ENCODE measurements around the gene AVPR2.

Gene AVPR2

DNA sequence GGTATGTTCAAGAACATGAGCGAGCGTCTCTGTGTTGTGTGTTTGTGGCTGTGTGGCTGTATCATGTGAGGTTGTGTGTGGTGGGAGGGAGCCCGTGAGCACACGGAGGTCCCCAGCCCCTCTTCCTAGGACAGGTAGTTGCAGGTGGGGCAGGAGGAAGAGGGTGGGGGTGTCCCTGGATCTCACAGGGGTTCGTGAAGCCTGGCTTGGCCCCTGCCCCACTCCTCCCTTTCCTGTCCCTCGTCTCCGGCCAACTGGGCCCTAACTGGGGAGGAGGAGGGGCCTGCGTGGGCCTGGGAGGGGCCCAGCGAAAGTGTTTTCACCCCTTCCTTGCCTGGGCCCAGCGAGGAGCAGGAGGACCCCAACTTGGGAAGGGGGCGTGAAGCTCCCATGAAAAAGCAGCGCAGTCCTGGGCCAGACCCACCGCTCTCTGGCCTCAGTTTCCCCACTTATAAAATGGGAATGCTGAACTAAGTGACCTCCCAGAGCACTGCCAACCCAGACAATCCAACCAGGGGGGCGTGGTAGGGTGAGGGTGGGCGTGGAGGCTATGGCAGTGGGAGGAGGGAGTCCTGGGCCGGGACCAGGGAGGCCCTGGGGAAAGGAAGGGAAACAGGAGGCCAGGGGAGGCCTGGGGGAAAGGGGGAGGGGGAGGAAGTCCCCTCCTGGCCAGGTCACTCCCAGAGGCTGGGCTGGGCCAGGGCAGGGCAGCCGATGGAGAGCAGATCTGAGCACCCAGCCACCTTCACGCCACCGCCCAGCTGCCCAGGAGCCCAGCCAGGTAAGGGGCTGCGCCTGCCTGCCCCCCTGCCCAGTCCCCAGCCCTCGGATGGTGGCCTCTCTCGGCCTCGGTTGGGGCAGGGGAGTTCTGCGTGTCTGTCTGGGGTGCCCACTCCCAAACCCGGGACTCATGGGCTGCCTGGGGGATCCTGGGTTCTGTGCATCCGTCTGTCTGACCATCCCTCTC is at the start of gene AVPR2:
TSS of gene AVPR2 (plus strand) at position 683 of the 967 bp plus-strand sequence. CDS start 473 bp downstream, outside the sequence.
- DNase-seq = no peak

GRCh38 chrX:153854702-153855101 is 49.8 kb upstream of the AVPR2 start:
- DNase-seq = no peak

GRCh38 chrX:153857348-153857903 is 47.0 kb upstream of the AVPR2 start:
- no peak for DNase-seq

DNA sequence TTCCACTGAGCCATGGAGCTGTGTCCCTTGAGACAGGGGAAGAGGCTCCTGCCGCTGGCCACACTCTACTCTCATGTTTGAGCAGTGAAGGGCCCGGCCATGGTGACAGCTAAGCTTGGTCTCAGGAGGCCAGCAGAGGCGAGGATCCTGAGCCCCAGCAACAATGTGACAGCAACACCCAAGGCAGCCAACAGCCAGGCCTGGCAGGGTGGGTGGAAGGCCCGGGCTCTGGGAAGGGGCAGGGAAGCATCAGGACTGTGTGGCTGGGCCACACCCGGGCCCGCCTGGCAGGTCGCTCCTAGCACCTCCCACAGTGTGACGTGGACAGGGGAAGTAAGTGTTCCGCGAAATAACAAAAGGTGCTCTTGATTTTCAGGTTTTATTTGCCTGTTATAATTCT is 43.3 kb upstream of the AVPR2 start:
- no peak for DNase-seq

DNA sequence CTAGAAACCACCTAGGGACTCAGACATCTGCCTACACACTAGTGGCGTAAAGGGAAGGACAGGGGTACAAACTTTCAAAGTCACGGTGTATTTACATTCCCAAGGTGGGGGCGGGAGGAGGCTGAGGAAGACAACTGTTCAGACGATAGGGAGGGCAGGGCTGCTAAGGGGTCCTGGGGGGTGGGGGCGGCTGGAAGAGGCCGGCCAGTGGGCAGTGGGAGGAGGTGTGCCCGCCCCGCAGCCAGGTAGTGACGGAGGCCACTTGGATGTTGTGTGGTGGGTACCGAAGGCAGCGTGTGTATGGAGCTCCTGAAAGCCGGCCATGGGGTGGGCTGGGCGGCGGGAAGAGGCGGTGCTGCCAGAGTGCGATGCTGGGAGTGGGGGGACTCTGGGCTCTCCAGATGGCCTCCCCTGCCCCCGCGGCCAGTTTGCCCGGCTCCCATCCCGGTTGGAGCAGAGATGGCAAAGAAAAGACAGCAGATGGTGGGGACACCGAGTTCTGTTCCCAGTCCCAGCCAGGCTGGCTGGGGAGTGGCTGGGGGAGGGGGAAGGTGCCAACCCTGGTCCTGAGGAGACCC is 42.7 kb upstream of the AVPR2 start:
- no peak for DNase-seq

GRCh38 chrX:153862369-153863250 is 41.9 kb upstream of the AVPR2 start:
- DNase-seq = no peak

GRCh38 chrX:153863251-153863991 is 41.1 kb upstream of the AVPR2 start:
- DNase-seq = no peak

DNA sequence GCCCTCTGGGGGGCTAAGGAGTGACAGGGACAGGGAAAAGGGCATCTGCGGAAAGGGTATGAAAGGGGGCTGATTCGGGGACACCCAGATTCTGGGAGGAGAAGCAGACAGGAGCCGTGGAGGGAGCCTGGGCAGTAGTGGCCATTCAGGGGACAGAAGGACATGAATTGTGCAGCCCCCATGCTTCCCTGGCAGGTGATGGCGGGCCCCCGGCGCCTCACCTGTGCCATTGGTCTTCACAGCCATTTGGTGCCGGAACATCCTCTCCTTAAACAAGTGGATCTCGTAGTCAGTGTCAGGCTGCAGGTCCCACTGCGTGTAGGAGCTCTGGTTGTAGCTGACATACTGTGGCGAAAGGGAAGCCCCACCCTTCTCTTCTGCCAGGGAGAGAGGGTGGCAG is 40.4 kb upstream of the AVPR2 start:
- DNase-seq = no peak

GRCh38 chrX:153864561-153865320 is 39.7 kb upstream of the AVPR2 start:
- DNase-seq = no peak

DNA sequence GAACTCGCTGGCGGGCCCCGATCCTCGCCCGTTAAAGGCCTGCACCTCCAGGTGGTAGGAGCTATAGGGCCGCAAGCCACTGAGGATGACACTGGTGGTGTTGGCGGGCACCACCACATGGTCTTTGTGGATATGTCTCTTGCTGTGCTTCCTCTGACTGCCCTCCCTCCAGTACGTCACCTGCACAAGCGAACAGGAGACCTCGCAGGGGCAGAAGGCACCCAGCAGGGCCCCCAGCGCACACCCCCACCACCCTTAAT is 39.2 kb upstream of the AVPR2 start:
- DNase-seq = no peak

DNA sequence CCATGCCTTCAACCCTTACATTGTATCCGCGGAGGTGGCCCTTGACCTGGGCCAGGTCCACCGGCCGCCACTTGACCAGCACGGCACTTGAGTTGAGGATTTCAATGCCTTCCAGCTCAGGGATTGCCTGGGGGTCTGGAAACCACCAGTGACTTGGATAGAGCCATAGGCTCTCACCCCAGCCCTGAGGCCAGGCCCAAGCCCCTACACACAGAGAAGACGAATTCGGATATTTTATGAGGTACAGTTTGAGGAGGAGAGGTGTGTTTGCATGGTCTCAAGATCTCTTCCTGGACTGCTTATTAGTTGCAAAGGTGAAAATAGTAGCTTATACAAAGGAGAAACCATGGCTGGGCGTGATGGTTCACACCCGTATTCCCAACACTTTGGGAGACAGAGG is 38.8 kb upstream of the AVPR2 start:
- no peak for DNase-seq

DNA sequence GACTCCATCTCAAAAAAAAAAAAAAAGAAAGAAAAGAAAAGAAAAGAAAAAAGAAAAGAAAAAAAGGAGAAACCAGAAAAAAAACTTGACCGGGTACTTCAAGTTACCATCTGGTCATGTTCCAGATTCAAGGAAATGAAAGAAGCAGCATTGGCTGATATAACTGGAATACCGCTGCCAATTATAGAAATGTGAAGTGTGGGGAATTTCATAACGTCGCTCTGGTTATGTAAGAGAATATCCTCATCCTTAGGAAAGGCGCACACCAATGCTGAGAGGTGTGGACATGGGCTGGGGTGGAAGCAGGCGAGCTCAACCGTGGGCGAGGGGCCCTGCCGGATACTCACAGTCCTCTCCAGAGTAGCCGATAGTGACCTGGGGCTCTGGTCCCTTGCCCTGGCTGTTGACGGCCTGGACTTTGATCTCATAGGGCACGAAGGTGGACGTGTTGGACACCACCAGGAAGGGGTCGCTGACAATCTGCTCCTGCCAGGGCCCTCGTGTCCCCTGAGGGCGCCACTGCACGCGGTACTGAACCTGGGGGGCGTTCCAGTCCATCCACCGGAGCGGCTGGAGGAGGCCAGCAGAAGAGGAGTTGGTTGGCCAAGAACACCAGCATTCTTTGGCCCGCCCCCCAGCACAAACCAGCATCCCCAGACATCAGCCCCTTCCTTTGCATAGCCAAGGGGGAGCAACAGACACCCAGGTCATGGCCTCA is 38.0 kb upstream of the AVPR2 start:
- no peak for DNase-seq

GRCh38 chrX:153867139-153867538 is 37.3 kb upstream of the AVPR2 start:
- DNase-seq = no peak

GRCh38 chrX:153867671-153868070 is 36.8 kb upstream of the AVPR2 start:
- DNase-seq = no peak

GRCh38 chrX:153868576-153869472 is 35.6 kb upstream of the AVPR2 start:
- no peak for DNase-seq

- DNase-seq = no peak
Observed at GRCh38 chrX:153869473-153870287, 34.8 kb upstream of the AVPR2 start.

GRCh38 chrX:153870288-153870690 is 34.2 kb upstream of the AVPR2 start:
- no peak for DNase-seq

DNA sequence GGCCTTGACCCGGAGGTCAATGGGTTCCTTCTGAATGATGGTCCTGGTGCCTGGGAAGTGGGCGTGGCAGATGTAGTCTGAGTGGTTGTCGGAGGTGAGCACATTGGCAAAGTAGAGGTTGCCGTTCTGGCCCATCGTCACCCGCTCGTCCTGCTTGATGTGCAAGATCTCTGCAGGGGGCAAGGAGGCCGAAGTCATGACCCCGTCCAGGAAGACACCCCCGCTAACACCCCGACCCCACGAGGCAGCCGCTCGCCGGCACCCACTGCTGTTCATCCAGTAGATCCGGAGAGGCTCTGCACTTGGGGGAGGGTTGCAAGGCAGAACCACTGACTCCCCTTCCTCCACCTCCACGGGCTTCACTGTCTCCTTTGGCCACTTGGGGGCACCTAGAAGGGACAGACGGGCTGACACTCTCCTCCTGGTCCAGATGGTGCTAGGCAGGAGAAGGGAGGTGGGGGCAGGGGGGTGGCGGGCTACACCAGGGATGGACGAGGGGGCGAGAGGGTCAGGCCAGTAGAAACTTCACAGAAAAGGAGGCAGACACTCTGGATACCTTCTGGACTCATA is 33.6 kb upstream of the AVPR2 start:
- DNase-seq = no peak

- DNase-seq = no peak
Observed at GRCh38 chrX:153871451-153871850, 33.0 kb upstream of the AVPR2 start.
